Calu3 (cell line): ENCODE measurements around the gene PPY. TPM values are rescaled to one million over a fixed set of nuclear protein-coding genes. Genes with fewer than 3 reads are reported as not detected.

Experiments used
- BruUV-seq: library from RNA; stranded (reverse); fragments of 400-500 nt; replicated peaks from 2 replicates; lab custom pipeline; 2021; lab: Mats Ljungman, UMichigan
- CTCF ChIA-PET: fragments of 300-600 bp; sonication (Branson Sonifier 250); formaldehyde crosslinking; loops from one replicate; lab custom pipeline; 2022; ENCODE audit warnings: antibody characterized with exemption; lab: Charles Lee
- DNase-seq: peaks from one replicate; pipeline ENCODE4 v3.0.0; 2022
- H3K27ac Mint-ChIP-seq: one replicate; pipeline ENCODE4 v1.8.0; 2022; ENCODE audit warnings: mixed read lengths; ENCODE audit not compliant: unreplicated experiment
- H3K27me3 Mint-ChIP-seq: one replicate; pipeline ENCODE4 v1.8.0; 2022; ENCODE audit warnings: mixed read lengths; ENCODE audit not compliant: unreplicated experiment
- H3K36me3 Mint-ChIP-seq: one replicate; pipeline ENCODE4 v1.8.0; 2022; ENCODE audit warnings: mild to moderate bottlenecking, moderate library complexity, mixed read lengths; ENCODE audit not compliant: insufficient read depth, unreplicated experiment
- H3K4me1 Mint-ChIP-seq: one replicate; pipeline ENCODE4 v1.8.0; 2022; ENCODE audit warnings: mild to moderate bottlenecking, low read depth, mixed read lengths; ENCODE audit not compliant: unreplicated experiment
- H3K4me3 Mint-ChIP-seq: one replicate; pipeline ENCODE4 v1.8.0; 2022; ENCODE audit warnings: mild to moderate bottlenecking, low read depth, moderate library complexity, mixed read lengths; ENCODE audit not compliant: unreplicated experiment
- H3K9me3 Mint-ChIP-seq: one replicate; pipeline ENCODE4 v1.8.0; 2022; ENCODE audit warnings: low read depth, mixed read lengths; ENCODE audit not compliant: unreplicated experiment
- CTCF ChIP-seq: fragments of 200-600 bp; IDR thresholded peaks from one replicate; pipeline ENCODE4 v1.8.0; 2022; ENCODE audit warnings: antibody characterized with exemption; ENCODE audit not compliant: unreplicated experiment
- intact Hi-C: fragments of 100-400 bp; cut with micrococcal nuclease; formaldehyde crosslinking; loops from one replicate; pipeline ENCODE4 v1.10.0; 2022; ENCODE audit not compliant: unreplicated experiment
- total RNA-seq: library from RNA; stranded (reverse); gene quantifications from 2 replicates; pipeline ENCODE4 v1.2.3, GENCODE V29; 2022

PPY gene
- total RNA-seq, 1 experiment from 2014 or later, result not detected

GRCh38 chr17:43914451-43914850, 27.8 kb downstream of the PPY start:
- no peak for TF ChIP-seq CTCF
- peaks cover 44% of the 10 kb centered on the region for H3K27me3 Mint-ChIP-seq

GRCh38 chr17:43913584-43913983, 28.7 kb downstream of the PPY start:
- Mint-ChIP-seq H3K36me3 (no peaks in the 10 kb centered on the region), H3K27me3 (peaks cover 42% of the 10 kb centered on the region), H3K4me3 (no peak overlapping the region), H3K9me3 (no peaks in the 10 kb centered on the region), H3K27ac (no peak overlapping the region), H3K4me1 (peaks cover 6% of the 10 kb centered on the region)
- BruUV-seq, result no TSS peak
- CTCF ChIA-PET, result interaction anchor here (1.1 kb wide), 1 partner anchor 30 kb away, joined by 5 read pairs; no protein-coding TSS in a partner anchor
- TF ChIP-seq CTCF, result no peak
- DNase-seq, result no peak
- intact Hi-C loops, result no loop called here

More at GRCh38 chr17:43914451-43914850, 27.8 kb downstream of the PPY start:
- H3K9me3 Mint-ChIP-seq, result no peaks in the 10 kb centered on the region
- no peaks in the 10 kb centered on the region for H3K36me3 Mint-ChIP-seq
- CTCF ChIA-PET, result interaction anchor here (1.1 kb wide), 1 partner anchor 30 kb away, joined by 5 read pairs; no protein-coding TSS in a partner anchor
- H3K27ac Mint-ChIP-seq, result no peak overlapping the region
- no peak overlapping the region for H3K4me3 Mint-ChIP-seq
- intact Hi-C loops, result no loop called here
- no peak for DNase-seq
- peaks cover 6% of the 10 kb centered on the region for H3K4me1 Mint-ChIP-seq
- BruUV-seq, result no TSS peak

GRCh38 chr17:43912635-43913304, 29.5 kb downstream of the PPY start:
- Mint-ChIP-seq H3K4me3 (no peak overlapping the region), H3K27me3 (peaks cover 46% of the 10 kb centered on the region), H3K36me3 (no peaks in the 10 kb centered on the region), H3K27ac (no peak overlapping the region), H3K4me1 (peaks cover 6% of the 10 kb centered on the region), H3K9me3 (no peaks in the 10 kb centered on the region)
- TF ChIP-seq CTCF, result no peak
- BruUV-seq, result no TSS peak
- intact Hi-C loops, result no loop called here
- CTCF ChIA-PET, result no interaction called here
- no peak for DNase-seq

GRCh38 chr17:43911904-43912303, 30.4 kb downstream of the PPY start:
- H3K4me3 Mint-ChIP-seq, result no peak overlapping the region
- TF ChIP-seq CTCF, result no peak
- CTCF ChIA-PET, result interaction anchor here (0.5 to 1.7 kb wide), 2 partner anchors 66 to 215 kb away, joined by 3 to 5 read pairs; partner anchors contain the start of gene CD300LG
- no peak for DNase-seq
- no TSS peak for BruUV-seq
- intact Hi-C loops, result no loop called here
- H3K4me1 Mint-ChIP-seq, result peaks cover 9% of the 10 kb centered on the region
- H3K27ac Mint-ChIP-seq, result no peak overlapping the region
- H3K27me3 Mint-ChIP-seq, result peaks cover 50% of the 10 kb centered on the region
- peaks cover 1% of the 10 kb centered on the region for H3K36me3 Mint-ChIP-seq
- H3K9me3 Mint-ChIP-seq, result no peaks in the 10 kb centered on the region
